ENCODE results near the gene KCNQ1OT1.

Gene KCNQ1OT1

GRCh38 chr11:2685566-2686359 lies 14.0 kb downstream of the KCNQ1OT1 start:
- no peak for DNase-seq

GRCh38 chr11:2685051-2685450 lies 14.7 kb downstream of the KCNQ1OT1 start:
- DNase-seq, result no peak

GRCh38 chr11:2684581-2684980 lies 15.2 kb downstream of the KCNQ1OT1 start:
- DNase-seq, result no peak

- DNase-seq, result no peak
Observed at GRCh38 chr11:2683806-2684205, 16.0 kb downstream of the KCNQ1OT1 start.

- no peak for DNase-seq
Observed at GRCh38 chr11:2681408-2682145, 18.2 kb downstream of the KCNQ1OT1 start.

- no peak for DNase-seq
Observed at GRCh38 chr11:2679011-2679676, 20.6 kb downstream of the KCNQ1OT1 start.

- no peak for DNase-seq
Observed at GRCh38 chr11:2678396-2678795, 21.4 kb downstream of the KCNQ1OT1 start.

- DNase-seq, result no peak
Observed at GRCh38 chr11:2677127-2677526, 22.7 kb downstream of the KCNQ1OT1 start.

- no peak for DNase-seq
Observed at GRCh38 chr11:2675540-2675939, 24.3 kb downstream of the KCNQ1OT1 start.

GRCh38 chr11:2674658-2675131 lies 25.1 kb downstream of the KCNQ1OT1 start:
- no peak for DNase-seq

- DNase-seq, result no peak
Observed at GRCh38 chr11:2673871-2674471, 25.8 kb downstream of the KCNQ1OT1 start.

GRCh38 chr11:2673250-2673610 lies 26.6 kb downstream of the KCNQ1OT1 start:
- DNase-seq, result no peak

GRCh38 chr11:2672553-2673249 lies 27.1 kb downstream of the KCNQ1OT1 start:
- DNase-seq, result no peak

- no peak for DNase-seq
Observed at GRCh38 chr11:2671748-2672147, 28.0 kb downstream of the KCNQ1OT1 start.

GRCh38 chr11:2670541-2671100 lies 29.2 kb downstream of the KCNQ1OT1 start:
- DNase-seq, result no peak

GRCh38 chr11:2669634-2670469 lies 29.9 kb downstream of the KCNQ1OT1 start:
- no peak for DNase-seq

GRCh38 chr11:2668876-2669275 lies 30.9 kb downstream of the KCNQ1OT1 start:
- no peak for DNase-seq

GRCh38 chr11:2667940-2668339 lies 31.9 kb downstream of the KCNQ1OT1 start:
- DNase-seq, result no peak

GRCh38 chr11:2666828-2667570 lies 32.8 kb downstream of the KCNQ1OT1 start:
- no peak for DNase-seq

- DNase-seq, result no peak
Observed at GRCh38 chr11:2666401-2666741, 33.4 kb downstream of the KCNQ1OT1 start.

Data from CD4-positive, alpha-beta T cell treated with Interleukin-15 for 1 hour (primary cell).